ENCODE results near the gene PIK3C3. TPM values are rescaled to one million over a fixed set of nuclear protein-coding genes. Genes with fewer than 3 reads are reported as not detected.

PIK3C3 gene
- total RNA-seq, 2 donors from 2014 or later: 51.2 to 72.1 TPM

DNA sequence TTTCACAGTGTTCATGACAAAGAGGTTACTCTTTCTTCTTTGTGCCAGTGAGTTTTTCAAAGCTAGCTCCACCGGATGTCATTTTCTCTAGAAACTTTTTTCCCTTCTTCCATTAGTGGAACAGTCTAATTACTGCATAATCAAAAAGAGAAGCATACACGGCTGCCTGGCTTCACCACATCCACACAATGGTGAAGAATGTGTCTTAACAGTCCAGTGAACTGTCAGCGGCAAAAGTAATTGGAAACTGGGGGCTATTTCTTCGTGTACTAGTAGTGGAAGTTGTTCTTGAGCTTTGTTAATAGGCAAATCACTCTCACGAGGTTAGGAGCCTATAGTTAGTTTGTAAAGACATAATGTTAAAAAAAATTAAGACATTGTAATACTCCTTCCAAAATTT, 32.9 kb upstream of the PIK3C3 start:
- Histone ChIP-seq H3K4me3 (no peak overlapping the region), H3K27ac (no peak overlapping the region), H3K27me3 (replicated peaks; ENCODE audit: insufficient read depth) (no peaks in the 10 kb centered on the region), H3K4me1 (ENCODE audit: control insufficient read depth in 1 of 2, low read depth in 2 of 2) (no peaks in the 10 kb centered on the region), H3K36me3 (no peaks in the 10 kb centered on the region), H3K9me3 (no peaks in the 10 kb centered on the region)
- TF ChIP-seq, protein P1, sequence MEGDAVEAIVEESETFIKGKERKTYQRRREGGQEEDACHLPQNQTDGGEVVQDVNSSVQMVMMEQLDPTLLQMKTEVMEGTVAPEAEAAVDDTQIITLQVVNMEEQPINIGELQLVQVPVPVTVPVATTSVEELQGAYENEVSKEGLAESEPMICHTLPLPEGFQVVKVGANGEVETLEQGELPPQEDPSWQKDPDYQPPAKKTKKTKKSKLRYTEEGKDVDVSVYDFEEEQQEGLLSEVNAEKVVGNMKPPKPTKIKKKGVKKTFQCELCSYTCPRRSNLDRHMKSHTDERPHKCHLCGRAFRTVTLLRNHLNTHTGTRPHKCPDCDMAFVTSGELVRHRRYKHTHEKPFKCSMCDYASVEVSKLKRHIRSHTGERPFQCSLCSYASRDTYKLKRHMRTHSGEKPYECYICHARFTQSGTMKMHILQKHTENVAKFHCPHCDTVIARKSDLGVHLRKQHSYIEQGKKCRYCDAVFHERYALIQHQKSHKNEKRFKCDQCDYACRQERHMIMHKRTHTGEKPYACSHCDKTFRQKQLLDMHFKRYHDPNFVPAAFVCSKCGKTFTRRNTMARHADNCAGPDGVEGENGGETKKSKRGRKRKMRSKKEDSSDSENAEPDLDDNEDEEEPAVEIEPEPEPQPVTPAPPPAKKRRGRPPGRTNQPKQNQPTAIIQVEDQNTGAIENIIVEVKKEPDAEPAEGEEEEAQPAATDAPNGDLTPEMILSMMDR (IDR thresholded peaks at IDR 0.05): no peak
- ATAC-seq (ENCODE audit: insufficient number of reproducible peaks, low FRiP score, low read depth) (no peak), DNase-seq (ENCODE audit: low spot score) (no peak)

DNA sequence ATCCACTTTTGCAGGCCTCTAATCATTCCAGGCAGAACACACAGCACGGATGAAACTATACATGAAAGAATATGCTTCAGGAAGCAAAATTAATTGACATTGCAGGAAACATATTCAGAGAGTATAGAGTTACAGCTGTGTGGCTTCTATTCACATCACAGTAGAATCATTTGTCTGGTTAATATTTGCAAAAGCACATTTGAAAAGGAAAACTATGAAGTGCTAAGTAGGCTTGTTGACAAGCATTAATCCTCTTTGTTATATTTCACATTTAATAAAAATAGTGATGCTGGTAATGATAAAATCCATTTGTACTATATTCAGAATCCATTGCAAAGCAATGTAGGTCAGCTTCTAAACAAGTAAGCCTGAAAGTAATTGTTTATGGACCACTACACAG, 32.2 kb upstream of the PIK3C3 start:
- H3K4me1 ChIP-seq (ENCODE audit: control insufficient read depth in 1 of 2, low read depth in 2 of 2): no peaks in the 10 kb centered on the region
- no peak for DNase-seq (ENCODE audit: low spot score)
- no peak for ATAC-seq (ENCODE audit: insufficient number of reproducible peaks, low FRiP score, low read depth)
- no peaks in the 10 kb centered on the region for H3K9me3 ChIP-seq
- no peaks in the 10 kb centered on the region for H3K27me3 ChIP-seq (replicated peaks; ENCODE audit: insufficient read depth)
- no peak overlapping the region for H3K4me3 ChIP-seq
- H3K27ac ChIP-seq: no peak overlapping the region
- no peaks in the 10 kb centered on the region for H3K36me3 ChIP-seq
- TF ChIP-seq, protein P1 (IDR thresholded peaks at IDR 0.05): no peak

- no peak for ATAC-seq (ENCODE audit: insufficient number of reproducible peaks, low FRiP score, low read depth)
Observed at GRCh38 chr18:41923446-41923845, 31.6 kb upstream of the PIK3C3 start.

DNA sequence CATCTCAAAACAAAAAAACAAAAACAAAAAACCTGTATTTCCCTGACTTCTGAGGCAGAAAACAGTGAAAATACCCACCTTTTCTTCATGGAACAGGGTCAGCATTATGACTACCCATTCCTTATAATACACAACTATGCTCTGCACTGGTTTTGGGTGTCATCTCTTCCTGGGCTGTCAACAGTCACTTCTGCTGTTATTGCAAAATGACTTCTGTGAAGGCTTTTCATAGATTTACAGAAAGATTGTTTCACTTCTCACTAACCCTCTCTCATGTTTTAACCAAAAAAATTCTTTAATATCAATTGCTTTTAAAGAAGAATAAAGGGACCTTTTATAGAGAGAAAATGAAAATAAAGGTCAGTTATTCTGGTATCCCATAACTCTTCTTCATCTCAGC, 26.5 kb upstream of the PIK3C3 start:
- Histone ChIP-seq H3K27ac (no peak overlapping the region), H3K4me1 (ENCODE audit: control insufficient read depth in 1 of 2, low read depth in 2 of 2) (no peaks in the 10 kb centered on the region), H3K9me3 (no peaks in the 10 kb centered on the region), H3K27me3 (replicated peaks; ENCODE audit: insufficient read depth) (no peaks in the 10 kb centered on the region), H3K36me3 (no peaks in the 10 kb centered on the region), H3K4me3 (no peak overlapping the region)
- ATAC-seq (ENCODE audit: insufficient number of reproducible peaks, low FRiP score, low read depth): no peak
- DNase-seq (ENCODE audit: low spot score): no peak
- TF ChIP-seq, protein P1 (IDR thresholded peaks at IDR 0.05): no peak

More at GRCh38 chr18:41923446-41923845, 31.6 kb upstream of the PIK3C3 start:
- no peak overlapping the region for H3K4me3 ChIP-seq
- no peak for DNase-seq (ENCODE audit: low spot score)
- no peak overlapping the region for H3K27ac ChIP-seq
- H3K4me1 ChIP-seq (ENCODE audit: control insufficient read depth in 1 of 2, low read depth in 2 of 2): no peaks in the 10 kb centered on the region
- TF ChIP-seq, protein P1 (IDR thresholded peaks at IDR 0.05): no peak
- no peaks in the 10 kb centered on the region for H3K9me3 ChIP-seq
- H3K36me3 ChIP-seq: no peaks in the 10 kb centered on the region
- no peaks in the 10 kb centered on the region for H3K27me3 ChIP-seq (replicated peaks; ENCODE audit: insufficient read depth)

DNA sequence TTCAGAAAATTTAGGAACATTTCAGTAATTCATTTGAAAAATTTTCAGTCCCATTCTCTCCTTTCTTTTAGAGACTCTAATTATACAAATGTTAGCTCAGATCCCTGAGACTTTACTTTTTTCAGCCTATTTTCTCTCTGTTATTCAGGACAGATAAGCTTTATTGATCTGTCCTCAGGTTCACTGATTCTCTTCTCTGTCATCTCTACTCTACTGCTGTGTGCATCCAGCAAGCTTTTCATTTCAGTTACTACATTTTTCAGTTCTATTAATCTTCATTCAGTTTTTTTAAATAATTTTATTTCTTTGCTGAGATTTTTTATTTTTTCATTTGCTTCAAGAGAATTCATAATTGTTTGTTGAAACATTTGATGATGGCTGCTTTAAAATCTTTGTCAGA, 22.1 kb upstream of the PIK3C3 start:
- Histone ChIP-seq H3K27ac (no peak overlapping the region), H3K9me3 (no peaks in the 10 kb centered on the region), H3K4me3 (no peak overlapping the region), H3K27me3 (replicated peaks; ENCODE audit: insufficient read depth) (no peaks in the 10 kb centered on the region), H3K36me3 (no peaks in the 10 kb centered on the region), H3K4me1 (ENCODE audit: control insufficient read depth in 1 of 2, low read depth in 2 of 2) (peaks cover 0 to 15% of the 10 kb centered on the region in 2 donors)
- ATAC-seq (ENCODE audit: insufficient number of reproducible peaks, low FRiP score, low read depth) (no peak), DNase-seq (ENCODE audit: low spot score) (no peak)
- TF ChIP-seq, protein P1 (IDR thresholded peaks at IDR 0.05): no peak
